GM15510 (cell line): Measurements from ENCODE around the gene MCCC2.

Source experiments
- POLR2A ChIP-seq: IDR thresholded peaks from 3 replicates; pipeline ENCODE4 v1.6.1; 2011; ENCODE audit warnings: borderline replicate concordance; ENCODE audit not compliant: insufficient read length; ENCODE audit errors: extremely low read depth

Gene MCCC2

DNA sequence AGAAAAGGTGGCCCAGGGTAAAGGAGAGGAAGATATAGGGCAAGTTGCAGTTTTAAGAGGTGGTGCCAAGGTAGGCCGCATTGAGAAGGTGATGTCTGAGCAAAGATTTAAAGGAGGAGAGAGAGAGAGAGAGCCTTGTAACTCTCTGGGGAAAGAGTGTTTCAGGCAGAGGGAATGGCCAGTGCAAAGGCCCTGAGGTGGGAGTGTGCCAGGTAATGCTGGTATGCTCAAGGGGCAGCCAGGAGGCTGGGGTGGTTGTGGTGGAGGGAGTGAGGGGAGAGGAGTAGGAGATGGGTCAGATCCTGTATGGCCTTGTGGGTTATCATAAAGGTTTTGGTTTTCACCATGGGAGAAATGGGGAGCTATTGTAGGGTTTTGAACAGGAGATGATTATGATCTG lies 9.9 kb downstream of the MCCC2 start:
- TF ChIP-seq POLR2A, result no peak

DNA sequence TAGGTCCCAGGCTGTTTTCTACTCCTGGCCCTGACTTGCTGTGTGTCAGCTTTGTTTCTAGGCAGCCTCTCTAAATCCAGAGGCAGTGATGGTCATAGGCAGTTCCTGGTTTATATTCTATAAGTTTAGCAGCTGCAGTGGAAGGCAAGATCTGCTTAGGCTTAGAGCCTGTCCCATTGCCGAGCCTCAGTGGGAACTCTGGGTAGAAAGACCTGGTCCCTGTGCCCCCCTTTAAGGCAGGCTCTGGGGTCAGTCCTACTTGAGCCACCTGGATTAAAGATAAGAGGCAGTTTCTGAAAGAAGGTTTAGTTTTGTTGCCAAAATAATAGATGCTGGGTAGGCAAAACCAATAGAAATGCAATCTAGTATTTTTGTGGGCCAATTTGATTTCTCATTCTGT lies 13.6 kb downstream of the MCCC2 start:
- no peak for TF ChIP-seq POLR2A

DNA sequence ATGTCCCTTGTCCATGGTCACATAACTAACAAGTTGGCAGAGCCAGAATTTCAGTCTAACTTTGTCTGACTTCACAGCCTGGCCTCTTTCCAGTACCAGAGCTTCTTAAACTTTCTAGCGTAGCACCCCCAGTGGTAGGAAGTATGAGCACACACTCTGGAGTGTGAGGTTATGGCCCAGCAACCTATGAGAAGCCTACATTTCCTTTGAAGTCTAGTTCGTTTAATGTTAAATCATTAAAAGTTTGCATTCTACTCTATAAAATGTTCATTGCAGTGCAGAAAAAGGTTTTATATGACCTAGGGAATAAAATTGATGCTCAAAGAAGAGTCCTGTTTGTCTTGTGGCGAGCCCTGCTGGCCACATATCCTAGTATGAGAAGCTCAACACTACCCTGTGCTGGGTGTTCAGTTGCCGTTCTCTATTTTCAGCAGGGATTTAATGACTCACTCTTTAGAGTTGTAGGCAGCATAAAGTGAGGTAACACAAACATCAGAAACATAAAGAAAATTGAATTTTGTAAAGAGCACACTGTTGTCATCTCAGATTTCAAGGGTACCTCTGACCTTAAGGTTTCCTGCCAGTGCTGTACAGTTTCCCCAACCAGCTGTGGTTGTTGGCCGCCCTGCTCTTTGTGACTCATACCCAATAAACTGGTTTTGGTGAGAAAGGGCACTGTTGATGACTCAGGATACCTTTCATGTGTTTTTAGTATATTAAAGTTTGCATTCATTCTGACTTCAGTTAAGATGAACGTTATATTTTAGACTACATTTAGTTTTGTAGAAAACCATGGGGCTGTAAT lies 14.3 kb downstream of the MCCC2 start:
- no peak for TF ChIP-seq POLR2A

DNA sequence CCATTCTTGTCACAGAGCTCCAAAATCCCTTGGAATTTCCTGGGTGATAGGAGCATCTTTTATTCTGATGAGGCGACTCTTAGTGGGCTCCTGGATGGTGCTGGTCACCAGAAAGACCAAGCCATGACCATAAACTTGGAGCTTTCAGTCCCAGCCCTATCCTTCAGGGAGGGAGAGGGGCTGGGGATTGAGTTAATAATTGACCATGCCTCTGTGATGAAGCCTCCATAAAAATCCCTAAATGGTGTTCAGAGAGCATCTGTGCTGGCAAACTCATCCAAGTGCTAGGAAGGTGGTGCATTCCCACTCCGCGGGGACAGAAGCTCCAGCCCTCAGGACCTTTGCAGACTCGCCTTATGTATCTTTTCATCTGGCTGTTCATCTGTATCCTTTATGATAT lies 28.7 kb downstream of the MCCC2 start:
- no peak for TF ChIP-seq POLR2A

DNA sequence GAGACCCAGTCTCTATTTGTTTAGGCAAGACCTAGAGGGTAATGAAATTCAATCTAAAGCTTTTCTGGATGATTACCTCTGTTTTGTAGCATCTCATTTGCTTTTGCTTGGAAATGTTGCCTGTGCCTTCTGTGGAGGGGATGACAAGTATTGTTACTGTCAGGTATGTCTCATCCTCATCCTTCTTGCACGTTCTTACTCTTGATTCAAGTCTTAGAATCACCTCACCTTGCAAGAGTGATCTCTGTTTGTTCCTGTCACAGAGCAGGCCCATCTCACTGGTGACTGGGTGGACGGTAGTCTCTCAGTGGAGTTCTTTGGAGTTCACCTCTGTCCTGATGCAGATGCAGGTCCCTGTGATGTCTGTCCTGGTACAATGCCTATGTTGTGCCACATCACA lies 33.5 kb downstream of the MCCC2 start:
- no peak for TF ChIP-seq POLR2A

DNA sequence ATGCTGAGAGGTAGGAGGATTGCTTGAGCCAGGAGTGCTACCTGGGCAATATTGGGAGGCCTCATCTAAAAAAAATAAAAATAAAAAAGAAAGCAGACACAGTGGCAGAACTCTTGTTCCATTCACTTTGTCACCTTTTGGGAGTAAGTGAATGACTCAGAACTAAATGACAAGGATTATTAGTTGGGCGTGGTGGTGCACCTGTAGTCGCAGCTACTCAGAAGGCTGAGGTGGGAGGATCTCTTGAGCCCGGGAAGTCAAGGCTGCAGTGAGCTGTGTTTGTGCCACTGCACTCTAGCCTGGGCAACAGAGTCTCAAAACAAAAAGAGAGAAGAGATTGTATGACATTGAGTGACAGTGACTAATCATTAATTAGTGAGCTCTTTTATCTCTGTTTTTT lies 34.1 kb downstream of the MCCC2 start:
- TF ChIP-seq POLR2A, result no peak

DNA sequence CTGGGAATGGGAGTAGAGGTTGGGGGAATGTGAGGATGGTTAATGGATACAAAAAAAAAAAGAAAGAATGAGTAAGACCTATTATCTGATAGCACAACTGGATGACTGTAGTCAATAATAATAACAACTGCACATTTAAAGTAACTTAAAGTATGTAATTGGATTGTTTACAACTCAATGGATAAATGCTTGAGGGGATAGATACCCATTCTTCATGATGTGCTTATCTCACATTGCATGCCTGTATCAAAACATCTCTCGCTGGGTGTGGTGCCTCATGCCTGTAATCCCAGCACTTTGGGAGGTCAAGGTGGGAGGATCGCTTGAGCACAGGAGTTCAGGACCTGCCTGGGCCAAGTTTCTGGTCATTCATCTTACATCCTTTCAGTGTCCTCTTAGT lies 34.6 kb downstream of the MCCC2 start:
- no peak for TF ChIP-seq POLR2A

DNA sequence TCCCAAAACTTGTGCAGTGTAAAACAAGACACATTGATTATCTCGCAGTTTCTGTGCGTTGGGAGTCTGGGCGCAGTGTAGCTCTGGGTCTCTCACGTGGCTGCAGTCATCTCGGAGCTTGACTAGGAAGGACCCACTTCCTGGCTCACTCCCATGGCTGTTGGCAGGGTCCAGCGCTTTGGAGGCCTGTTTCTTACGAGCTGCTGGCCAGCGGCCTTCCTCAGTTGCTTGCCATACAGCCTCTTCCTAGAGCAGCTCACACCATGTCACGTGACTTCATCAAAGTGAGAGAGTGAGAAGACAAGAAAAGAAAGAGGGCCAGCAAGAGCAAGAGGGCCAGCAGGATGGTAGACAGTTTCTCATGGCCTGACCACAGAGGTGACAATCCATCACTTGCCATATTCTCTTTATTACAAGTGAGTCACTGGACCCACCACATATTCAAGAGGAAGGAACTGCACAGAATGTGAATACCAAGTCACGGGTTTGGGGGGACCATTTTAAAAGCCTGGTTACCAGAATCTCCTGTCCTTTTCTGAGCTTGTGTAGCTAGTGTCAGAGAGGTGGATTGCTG lies 36.2 kb downstream of the MCCC2 start:
- no peak for TF ChIP-seq POLR2A

DNA sequence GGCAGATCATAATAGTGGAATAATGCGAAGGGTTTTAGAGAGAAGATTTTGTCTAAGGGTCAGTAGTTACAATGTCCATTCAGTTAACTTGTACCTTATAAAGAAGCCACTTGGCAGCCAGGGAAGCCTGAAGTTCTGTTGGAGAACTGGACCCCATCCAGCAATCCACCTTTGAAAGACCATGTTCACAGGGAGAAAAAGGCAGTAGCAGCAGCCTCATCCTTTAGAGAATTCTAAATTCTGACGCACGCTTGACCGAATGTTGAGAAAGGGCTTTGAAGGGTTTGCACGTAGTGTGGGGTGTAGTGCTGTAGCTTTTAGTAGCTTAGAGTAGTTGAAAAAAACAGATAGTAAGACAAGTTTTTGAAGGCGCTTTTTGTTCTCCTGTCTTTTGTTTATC lies 42.8 kb downstream of the MCCC2 start:
- no peak for TF ChIP-seq POLR2A

DNA sequence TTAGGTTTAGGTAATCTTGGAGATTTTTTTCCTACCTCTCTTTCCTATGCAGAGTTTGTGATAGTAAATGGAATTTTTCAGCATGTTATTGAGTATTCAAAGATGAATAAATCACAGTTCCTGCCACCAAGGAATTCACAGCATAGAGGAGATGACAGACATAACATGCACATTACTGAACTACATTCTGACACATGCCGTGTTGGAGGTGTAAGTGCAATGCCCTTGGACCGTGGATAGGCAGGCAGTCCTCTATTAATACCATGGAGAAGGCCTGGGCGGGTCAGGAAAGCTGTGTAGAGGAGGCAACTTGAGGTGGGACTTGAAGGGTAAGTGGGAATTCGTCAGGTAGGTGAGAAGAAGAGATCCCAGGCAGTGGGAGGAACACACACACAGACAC lies 43.9 kb downstream of the MCCC2 start:
- no peak for TF ChIP-seq POLR2A

DNA sequence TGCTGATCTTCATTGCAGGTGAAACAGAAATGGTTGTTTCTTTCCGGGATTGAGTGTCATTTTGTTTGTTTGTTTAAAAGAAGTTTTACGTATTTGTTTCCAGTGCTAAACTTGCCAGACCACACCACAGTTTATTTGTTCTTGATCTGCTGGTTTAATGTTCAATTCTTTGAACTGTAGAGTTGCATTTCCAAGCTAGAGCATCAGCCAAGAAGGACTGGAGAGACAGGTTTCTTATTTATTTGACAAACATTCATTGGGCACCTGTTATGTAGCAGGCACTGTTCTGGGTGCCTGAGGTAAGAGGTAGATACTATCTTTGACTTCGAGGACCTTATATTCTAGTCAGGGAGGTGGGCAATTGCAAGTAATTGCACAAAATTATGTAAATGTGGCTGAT lies 45.0 kb downstream of the MCCC2 start:
- TF ChIP-seq POLR2A, result no peak

DNA sequence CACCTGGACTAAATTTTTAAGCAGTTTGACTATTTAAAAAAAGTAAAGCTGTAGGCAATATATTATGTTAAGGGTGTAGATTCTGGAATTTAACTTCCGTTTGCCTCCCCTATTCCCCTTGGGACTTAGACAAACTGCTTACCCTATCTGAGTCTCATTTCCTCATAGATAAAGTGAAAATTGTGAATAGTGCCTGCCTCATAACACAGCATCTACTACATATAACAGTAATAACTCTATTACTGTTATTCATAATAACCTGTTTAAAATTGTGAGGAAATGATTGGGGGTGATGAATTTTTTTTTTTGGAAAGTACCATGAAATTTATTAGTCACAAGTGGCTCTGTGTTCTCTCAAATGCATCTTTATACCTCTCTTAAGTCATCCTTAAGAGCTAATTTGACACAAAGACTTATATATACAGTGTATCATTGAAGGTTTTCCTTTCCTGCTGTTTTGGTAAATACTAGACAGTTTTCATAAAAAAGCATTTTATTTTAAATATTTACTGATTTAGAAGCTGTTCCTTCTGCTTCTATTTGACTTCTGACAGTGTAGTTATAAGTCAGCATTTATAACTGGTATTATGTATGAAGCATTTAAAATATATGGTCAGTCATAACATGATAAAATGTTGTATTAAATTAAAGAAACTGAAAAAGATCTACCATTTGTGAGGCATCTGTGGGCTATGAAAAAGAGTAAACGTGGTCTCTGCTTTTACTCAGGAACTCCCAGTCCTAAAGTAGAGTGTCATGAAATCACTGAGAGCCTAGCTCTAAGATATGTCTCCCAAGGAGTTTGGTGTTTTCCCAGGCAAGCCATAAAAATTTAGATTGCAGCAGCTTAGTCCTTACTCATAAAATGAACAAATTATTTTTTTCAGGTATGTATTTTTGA lies 46.4 kb downstream of the MCCC2 start:
- TF ChIP-seq POLR2A, result no peak

DNA sequence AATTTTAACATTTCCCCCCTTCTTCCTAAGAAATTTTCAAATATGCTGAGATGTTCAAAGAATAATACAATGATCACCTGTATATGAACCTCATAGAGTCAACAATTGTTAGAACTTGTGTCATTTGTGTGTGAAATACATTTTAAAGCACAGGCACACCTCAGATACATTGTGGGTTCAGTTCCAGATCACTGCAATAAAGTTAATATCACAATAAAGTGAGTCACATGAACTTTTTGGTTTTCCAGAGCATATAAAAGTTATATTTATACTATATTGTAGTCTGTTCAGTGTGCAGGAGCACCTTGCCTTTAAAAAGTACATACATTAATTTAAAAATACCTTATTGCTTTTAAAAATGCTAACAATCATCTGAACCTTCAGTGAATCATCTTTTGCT lies 50.0 kb downstream of the MCCC2 start:
- TF ChIP-seq POLR2A, result no peak

DNA sequence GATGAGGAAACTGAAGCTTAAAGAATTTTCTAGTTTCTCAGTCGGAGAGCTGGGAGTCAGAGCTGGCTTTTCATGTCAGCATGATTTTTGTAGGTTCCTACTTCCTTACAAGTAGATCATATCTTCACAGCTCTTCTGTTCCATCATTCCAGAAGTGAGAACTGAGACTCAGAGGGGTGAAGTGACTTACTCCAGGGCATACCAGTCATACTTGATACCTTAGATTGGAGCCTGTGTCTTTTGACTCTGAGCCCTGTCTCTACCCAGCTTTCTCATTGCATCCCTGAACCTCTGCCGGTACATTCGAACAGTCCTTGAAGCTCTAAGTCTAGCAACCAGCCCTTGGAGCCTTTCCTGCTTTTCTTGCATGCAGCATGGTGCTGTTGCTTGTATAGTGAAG lies 53.3 kb downstream of the MCCC2 start:
- TF ChIP-seq POLR2A, result no peak

DNA sequence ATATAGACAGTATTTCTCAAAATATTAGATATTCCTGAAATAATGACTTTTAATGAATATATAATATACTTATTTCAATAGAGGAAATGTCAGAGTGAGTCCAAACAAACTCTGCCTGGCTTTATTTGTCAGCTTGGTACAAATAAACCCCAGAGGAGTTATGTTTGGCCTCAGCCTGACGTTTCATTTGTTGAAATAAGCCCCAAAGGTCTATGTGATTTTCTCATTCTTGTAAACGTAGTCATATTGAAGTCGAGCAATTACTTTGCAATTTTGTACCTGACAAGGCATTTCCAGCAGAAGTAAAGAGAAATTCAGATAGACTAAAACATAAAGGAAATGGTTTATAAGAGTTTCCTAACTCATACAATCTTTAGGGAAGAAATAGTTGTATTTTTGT lies 57.9 kb downstream of the MCCC2 start:
- TF ChIP-seq POLR2A, result no peak
